ENCODE measurements around the gene FLT4.

- TF ChIP-seq CTCF (IDR thresholded peaks at IDR 0.05) (no peak), POLR2A (IDR thresholded peaks at IDR 0.05) (no peak)
These were observed 41.6 kb upstream of the FLT4 start for GRCh38 chr5:180691046-180691445.

Data from lower leg skin (tissue), 3 donors.